Measurements from ENCODE around the gene CCDC47.

Gene CCDC47

DNA sequence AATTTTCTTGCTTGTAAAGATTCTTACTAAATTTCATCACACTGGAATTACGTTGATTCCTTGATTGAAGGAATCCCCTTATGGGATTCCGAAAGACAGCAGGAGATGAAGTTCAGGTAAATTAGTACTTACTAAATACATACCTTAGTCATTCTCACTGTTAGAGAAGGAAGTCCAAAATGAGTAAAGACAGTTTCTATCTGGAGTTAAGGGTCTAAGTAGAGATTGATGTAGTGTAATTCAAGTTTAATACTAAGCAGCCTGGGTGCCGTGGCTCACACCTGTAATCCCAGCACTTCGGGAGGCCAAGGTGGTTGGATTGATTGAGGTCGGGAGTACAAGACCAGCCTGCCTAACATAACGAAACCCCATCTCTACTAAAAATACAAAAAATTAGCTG, 10.1 kb upstream of the CCDC47 start:
- H3K4me3 ChIP-seq (ENCODE audit: low read depth, low read length) = no peak overlapping the region
- TF ChIP-seq, protein P1, sequence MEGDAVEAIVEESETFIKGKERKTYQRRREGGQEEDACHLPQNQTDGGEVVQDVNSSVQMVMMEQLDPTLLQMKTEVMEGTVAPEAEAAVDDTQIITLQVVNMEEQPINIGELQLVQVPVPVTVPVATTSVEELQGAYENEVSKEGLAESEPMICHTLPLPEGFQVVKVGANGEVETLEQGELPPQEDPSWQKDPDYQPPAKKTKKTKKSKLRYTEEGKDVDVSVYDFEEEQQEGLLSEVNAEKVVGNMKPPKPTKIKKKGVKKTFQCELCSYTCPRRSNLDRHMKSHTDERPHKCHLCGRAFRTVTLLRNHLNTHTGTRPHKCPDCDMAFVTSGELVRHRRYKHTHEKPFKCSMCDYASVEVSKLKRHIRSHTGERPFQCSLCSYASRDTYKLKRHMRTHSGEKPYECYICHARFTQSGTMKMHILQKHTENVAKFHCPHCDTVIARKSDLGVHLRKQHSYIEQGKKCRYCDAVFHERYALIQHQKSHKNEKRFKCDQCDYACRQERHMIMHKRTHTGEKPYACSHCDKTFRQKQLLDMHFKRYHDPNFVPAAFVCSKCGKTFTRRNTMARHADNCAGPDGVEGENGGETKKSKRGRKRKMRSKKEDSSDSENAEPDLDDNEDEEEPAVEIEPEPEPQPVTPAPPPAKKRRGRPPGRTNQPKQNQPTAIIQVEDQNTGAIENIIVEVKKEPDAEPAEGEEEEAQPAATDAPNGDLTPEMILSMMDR (IDR thresholded peaks at IDR 0.05; ENCODE audit: control insufficient read depth, extremely low read depth, insufficient read depth) = no peak

DNA sequence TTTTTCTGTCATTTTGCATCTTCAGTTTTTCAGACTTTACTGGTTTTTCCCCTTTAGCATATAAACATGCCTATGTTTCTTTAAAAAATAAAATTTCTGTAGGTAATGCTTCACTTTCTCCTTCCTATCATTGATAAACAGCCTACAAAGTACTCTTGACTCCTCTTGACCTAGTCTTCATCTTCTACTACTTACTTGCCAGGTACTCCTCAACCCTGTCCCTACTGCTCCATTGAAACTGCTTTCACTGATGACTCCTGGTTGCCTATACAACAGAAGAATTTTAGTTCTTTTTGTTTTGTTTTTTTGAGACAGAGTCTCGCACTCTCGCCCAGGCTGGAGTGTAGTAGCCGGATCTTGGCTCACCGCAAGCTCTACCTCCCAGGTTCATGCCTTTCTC, 7.5 kb upstream of the CCDC47 start:
- DNase-seq (ENCODE audit: low read depth) = no peak
- H3K4me3 ChIP-seq (ENCODE audit: low read depth, low read length) = peak overlapping the region; percentile 36
- TF ChIP-seq, protein P1 (IDR thresholded peaks at IDR 0.05; ENCODE audit: control insufficient read depth, extremely low read depth, insufficient read depth) = no peak

More for the DNA sequence above, 10.1 kb upstream of the CCDC47 start:
- no peak for DNase-seq (ENCODE audit: low read depth)

DNA sequence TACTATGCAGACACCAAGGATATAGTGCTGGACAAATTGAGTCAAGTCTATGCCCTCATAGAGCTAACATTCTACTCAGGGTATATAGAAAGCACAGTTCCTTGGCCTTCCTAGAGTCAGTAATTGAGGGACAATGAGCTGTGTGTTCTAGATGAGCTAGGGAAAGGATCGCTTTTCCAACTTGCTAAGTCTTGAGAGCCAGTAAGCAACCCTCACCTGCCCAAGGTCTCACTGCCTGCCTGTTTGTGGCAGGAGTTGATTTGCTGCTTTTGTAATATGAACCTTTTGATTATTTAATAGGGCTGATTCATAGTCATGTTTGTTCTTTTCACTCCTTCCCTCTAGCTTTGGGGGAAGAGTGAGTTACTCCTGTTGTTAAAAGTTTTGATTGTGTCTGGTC, 7.1 kb upstream of the CCDC47 start:
- DNase-seq (ENCODE audit: low read depth) = peak; percentile 83
- peak overlapping the region; percentile 36 for H3K4me3 ChIP-seq (ENCODE audit: low read depth, low read length)
- TF ChIP-seq, protein P1 (IDR thresholded peaks at IDR 0.05; ENCODE audit: control insufficient read depth, extremely low read depth, insufficient read depth) = no peak

DNA sequence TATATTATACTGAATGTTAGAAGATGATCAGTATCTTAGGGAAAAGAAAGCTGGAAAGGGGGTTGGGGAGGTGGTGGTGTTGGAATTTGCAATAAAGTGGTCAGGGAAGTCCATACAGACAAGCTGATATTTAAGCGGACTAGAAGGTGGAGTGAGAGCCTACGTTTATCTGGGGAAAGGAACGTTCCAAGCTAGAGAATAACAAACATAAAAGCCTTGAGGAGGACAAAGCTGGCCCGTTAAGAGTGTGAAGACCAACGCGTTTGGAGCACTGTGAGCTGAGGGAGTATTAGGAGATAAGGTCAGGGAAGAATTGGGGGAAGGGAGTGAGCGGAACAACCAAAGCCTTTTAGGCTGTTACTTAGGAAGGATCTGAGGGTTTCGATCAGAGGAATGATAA, 2.0 kb upstream of the CCDC47 start:
- TF ChIP-seq, protein P1 (IDR thresholded peaks at IDR 0.05; ENCODE audit: control insufficient read depth, extremely low read depth, insufficient read depth) = no peak
- peak overlapping the region; percentile 100 for H3K4me3 ChIP-seq (ENCODE audit: low read depth, low read length)
- DNase-seq (ENCODE audit: low read depth) = no peak

DNA sequence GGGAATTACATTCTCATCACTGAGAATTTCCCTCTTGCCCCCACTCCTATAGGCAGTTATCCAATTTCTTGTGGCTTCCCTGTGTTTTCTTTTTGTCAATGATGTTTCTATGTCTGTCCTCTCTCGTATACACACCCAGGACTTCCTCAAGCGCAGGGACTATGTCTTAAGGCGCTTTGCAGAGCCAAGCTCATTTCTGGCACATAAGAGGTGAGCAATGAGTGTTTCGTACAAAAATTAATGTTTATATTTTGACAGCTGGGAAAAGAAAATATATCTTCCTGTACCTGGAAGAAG, 1.5 kb upstream of the CCDC47 start:
- no peak for DNase-seq (ENCODE audit: low read depth)
- TF ChIP-seq, protein P1 (IDR thresholded peaks at IDR 0.05; ENCODE audit: control insufficient read depth, extremely low read depth, insufficient read depth) = no peak

DNA sequence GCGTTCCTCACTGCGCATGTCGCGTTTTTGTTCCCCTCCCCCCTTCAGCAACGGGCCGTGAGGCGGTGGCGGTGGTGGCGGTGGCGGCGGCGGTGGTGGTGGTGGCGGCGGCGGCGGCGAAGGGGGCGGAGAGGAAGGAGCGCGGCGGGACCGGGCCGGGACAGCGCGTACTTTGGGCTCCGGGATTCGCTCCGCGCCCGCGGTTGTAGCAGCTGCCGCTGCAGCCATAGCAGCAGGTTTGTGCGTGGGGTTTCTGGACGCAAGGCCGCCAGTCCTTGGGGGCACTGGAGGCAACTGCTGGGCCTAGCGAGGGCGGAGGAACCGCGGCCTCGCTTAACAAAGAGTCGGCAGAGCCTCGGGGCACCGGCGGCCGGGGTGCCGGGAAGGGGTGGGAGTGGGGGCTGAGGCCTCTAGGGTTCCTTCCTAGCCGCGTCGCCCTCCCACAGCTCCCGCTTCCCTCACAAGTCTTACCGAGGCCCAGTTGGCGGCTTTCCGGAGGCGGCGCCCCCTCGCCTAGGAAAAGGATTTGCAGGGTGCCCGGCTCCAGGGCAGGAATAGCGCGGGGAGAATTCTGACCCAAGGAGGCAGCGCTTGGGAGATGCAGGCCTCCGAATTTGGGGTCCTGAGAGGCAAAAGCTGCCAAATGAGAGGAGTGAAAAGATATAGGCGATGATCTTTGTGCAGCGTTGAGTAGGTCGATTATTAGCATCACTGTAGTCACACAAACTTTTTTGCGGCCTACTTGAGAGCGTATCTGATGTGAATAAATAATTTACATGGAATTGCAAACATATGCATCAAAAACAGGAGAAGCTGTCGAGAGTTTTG, 958 bp upstream of the CCDC47 start, which contains the start of gene DDX42:
Gene DDX42 (plus strand): TSS at position 30 of the 828 bp plus-strand sequence. CDS start 12,880 bp downstream, outside the sequence.
- TF ChIP-seq, protein P1 (IDR thresholded peaks at IDR 0.05; ENCODE audit: control insufficient read depth, extremely low read depth, insufficient read depth) = 0 out of 2 replicates have a peak, but pooled peaks have one; percentile 10
- H3K4me3 ChIP-seq (ENCODE audit: low read depth, low read length) = peak within 1 kb of the TSS; percentile 100
- no peak for DNase-seq (ENCODE audit: low read depth)

More for the DNA sequence above, 1.5 kb upstream of the CCDC47 start:
- H3K4me3 ChIP-seq (ENCODE audit: low read depth, low read length) = peak overlapping the region; percentile 100
